A549 treated with ZK216348 at 1 μM for 4 hours (cell line): ENCODE measurements around the gene TMPRSS11D. TPM values are rescaled to one million over a fixed set of nuclear protein-coding genes. Genes with fewer than 3 reads are reported as not detected.

Experiments
- total RNA-seq: library from RNA; stranded (reverse); fragments of 200-300 nt; extraction: Qiagen RNA extraction; gene quantifications from 5 replicates; pipeline ENCODE4 v1.2.3, GENCODE V29; 2022; ENCODE audit warnings: low read depth

Gene TMPRSS11D, protein sequence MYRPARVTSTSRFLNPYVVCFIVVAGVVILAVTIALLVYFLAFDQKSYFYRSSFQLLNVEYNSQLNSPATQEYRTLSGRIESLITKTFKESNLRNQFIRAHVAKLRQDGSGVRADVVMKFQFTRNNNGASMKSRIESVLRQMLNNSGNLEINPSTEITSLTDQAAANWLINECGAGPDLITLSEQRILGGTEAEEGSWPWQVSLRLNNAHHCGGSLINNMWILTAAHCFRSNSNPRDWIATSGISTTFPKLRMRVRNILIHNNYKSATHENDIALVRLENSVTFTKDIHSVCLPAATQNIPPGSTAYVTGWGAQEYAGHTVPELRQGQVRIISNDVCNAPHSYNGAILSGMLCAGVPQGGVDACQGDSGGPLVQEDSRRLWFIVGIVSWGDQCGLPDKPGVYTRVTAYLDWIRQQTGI
- not detected in 5 replicates for total RNA-seq

DNA sequence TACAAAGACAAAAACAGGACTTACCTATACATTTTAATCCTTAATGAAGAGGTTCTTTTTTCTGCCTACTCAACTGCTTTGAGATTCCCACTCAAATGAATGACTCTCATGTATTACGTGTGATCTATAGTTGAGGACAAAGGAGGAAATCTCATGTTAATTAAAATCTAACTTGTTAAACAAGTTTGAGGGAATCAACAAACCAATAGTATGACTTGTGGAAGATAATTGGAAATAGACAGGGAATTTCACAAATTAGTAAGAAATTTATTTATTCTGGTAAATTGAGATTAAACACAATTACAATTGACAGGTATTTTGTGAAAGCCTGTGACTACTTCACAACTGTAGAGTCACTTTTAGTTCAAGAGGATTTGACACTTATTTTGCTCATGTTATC lies at the start of gene TMPRSS11D:
Gene TMPRSS11D, minus strand, starts transcription at position 101 of the 400 bp plus-strand sequence. Its CDS starts 69 bp downstream, at position 32.

Other genes with a start within 250 kb of the TMPRSS11D start
- 12.7 to 21.0 TPM (median 17.3 TPM) in 5 replicates for gene UBA6, start 182.8 kb downstream of the TMPRSS11D start, total RNA-seq
- gene GNRHR, start 129.6 kb downstream of the TMPRSS11D start, total RNA-seq: not detected in 5 replicates
- not detected in 5 replicates for gene TMPRSS11A, start 79.5 kb upstream of the TMPRSS11D start, total RNA-seq
- not detected in 5 replicates for gene TMPRSS11F, start 245.9 kb upstream of the TMPRSS11D start, total RNA-seq